ENCODE data around the gene NRXN3. TPM values are rescaled to one million over a fixed set of nuclear protein-coding genes. Genes with fewer than 3 reads are reported as not detected.

The NRXN3 gene
- total RNA-seq, 2 donors from 2014 or later, result not detected

DNA sequence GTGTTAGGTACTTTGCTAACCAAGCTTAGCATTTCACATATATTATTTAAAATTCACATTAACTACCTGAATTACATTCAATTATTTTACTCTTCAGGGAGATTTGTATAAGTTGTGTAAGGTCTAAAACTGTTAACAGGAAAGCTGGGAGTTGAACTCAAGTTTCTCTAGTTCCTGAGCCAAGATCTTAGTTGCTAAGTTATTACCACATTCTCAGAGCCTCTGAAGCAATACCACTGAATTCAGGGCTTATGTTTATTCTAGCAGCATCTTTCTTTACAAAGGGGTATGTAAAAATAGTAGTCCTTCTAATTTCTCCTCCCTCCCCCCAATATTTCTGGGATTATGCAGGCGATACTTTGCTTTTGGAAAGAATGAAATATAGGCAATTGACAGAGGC lies 1254.3 kb downstream of the NRXN3 start:
- no peaks in the 10 kb centered on the region for H3K27me3 Mint-ChIP-seq (ENCODE audit: low read depth)
- ATAC-seq (replicated peaks in 1 of 2) (no peak), DNase-seq (no peak)
- no peaks in the 10 kb centered on the region for H3K4me1 Mint-ChIP-seq (ENCODE audit: low read depth)
- H3K36me3 Mint-ChIP-seq (ENCODE audit: insufficient read depth in 2 of 2), result no peaks in the 10 kb centered on the region
- H3K9me3 Mint-ChIP-seq, result peaks cover 2 to 4% of the 10 kb centered on the region in 2 donors
- H3K27ac Mint-ChIP-seq, result no peak overlapping the region
- no peak overlapping the region for H3K4me3 Mint-ChIP-seq

DNA sequence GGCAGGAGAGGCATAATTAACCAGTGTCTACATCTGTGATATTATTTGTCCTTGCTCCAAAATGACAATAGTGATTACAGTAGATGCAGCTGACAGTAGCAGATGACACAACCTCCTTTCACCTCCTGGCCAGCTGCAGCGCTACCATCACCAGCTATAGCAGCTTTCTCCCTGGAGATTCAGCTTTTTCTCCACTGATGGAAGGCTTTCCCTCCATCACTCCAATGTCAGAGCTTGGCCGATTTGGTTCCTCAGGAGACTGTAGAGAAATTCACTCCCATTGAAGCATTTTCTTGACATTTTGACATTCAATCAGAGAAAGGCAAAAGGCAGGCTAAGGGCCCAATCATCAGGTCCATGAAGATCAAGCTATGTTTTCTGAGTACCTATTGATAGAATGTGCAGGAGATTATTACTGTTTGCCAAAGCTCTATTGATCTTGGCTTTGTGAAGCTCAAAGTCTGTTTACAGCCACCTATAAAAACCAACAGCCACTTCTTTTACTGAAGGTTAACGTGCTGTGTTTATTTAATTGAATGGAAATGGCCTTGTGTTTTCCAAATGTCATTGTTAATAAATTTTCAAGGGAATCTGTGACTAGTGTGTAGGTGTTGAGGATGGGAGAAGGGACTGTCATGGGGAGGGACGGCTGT lies 1256.1 kb downstream of the NRXN3 start:
- no peaks in the 10 kb centered on the region for H3K4me1 Mint-ChIP-seq (ENCODE audit: low read depth)
- ATAC-seq (replicated peaks in 1 of 2), result no peak
- no peaks in the 10 kb centered on the region for H3K27me3 Mint-ChIP-seq (ENCODE audit: low read depth)
- no peak for DNase-seq
- H3K27ac Mint-ChIP-seq, result no peak overlapping the region
- H3K4me3 Mint-ChIP-seq, result no peak overlapping the region
- peaks cover 2 to 4% of the 10 kb centered on the region in 2 donors for H3K9me3 Mint-ChIP-seq
- H3K36me3 Mint-ChIP-seq (ENCODE audit: insufficient read depth in 2 of 2), result no peaks in the 10 kb centered on the region

DNA sequence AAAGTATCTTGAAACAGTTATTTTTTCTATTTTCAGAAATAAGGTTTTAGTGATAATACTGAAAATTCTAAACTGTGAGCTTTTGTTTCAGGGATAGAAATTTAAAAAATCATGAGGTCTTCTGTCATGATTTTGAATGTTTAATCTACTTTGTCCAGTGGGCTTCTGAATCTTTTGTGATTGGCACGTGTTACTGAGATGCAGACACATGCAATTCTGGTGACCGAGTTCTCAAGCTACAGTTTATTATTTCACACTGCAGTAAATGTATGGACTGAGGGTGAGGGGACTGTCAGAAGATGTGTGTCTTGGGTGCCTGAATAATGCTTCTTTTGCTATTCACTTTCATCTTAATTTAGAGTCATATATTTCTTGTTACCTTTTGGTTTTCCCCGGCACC lies 1262.5 kb downstream of the NRXN3 start:
- no peaks in the 10 kb centered on the region for H3K9me3 Mint-ChIP-seq
- H3K4me1 Mint-ChIP-seq (ENCODE audit: low read depth), result no peaks in the 10 kb centered on the region

GRCh38 chr14:79436335-79436734 lies 1266.2 kb downstream of the NRXN3 start:
- Mint-ChIP-seq H3K4me3 (no peak overlapping the region), H3K36me3 (ENCODE audit: insufficient read depth in 2 of 2) (no peaks in the 10 kb centered on the region), H3K27ac (no peak overlapping the region), H3K27me3 (ENCODE audit: low read depth) (no peaks in the 10 kb centered on the region), H3K4me1 (ENCODE audit: low read depth) (no peaks in the 10 kb centered on the region), H3K9me3 (no peaks in the 10 kb centered on the region)
- ATAC-seq (replicated peaks in 1 of 2) (no peak), DNase-seq (no peak)

More for the DNA sequence above, 1262.5 kb downstream of the NRXN3 start:
- ATAC-seq (replicated peaks in 1 of 2) (no peak), DNase-seq (no peak)
- Mint-ChIP-seq H3K4me3 (no peak overlapping the region), H3K36me3 (ENCODE audit: insufficient read depth in 2 of 2) (no peaks in the 10 kb centered on the region), H3K27me3 (ENCODE audit: low read depth) (no peaks in the 10 kb centered on the region), H3K27ac (no peak overlapping the region)

DNA sequence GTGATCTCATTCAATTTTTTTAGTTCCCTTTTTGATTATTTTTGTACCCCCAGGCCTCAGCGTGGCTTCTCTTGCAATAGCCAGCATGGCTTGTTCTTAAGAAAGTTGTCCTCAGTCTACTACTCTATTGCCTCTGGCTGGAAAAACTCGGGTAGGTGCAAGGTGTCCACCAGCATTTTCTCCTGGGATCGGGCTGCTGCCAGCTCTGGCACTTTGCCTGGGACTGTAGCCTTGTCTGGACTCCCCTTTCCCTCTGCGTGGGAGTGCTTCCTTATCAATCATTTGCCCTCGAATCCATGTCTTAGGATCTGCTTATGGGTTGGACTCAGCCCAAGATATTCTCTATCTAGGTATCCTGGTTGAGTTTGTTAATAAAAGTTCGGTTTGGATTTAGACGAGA lies 1267.8 kb downstream of the NRXN3 start:
- ATAC-seq (replicated peaks in 1 of 2) (no peak), DNase-seq (no peak)
- Mint-ChIP-seq H3K36me3 (ENCODE audit: insufficient read depth in 2 of 2) (peaks cover 0 to 2% of the 10 kb centered on the region in 2 donors), H3K4me3 (no peak overlapping the region), H3K27ac (no peak overlapping the region), H3K9me3 (no peaks in the 10 kb centered on the region), H3K27me3 (ENCODE audit: low read depth) (no peaks in the 10 kb centered on the region), H3K4me1 (ENCODE audit: low read depth) (no peaks in the 10 kb centered on the region)

- Mint-ChIP-seq H3K9me3 (no peaks in the 10 kb centered on the region), H3K27ac (no peak overlapping the region), H3K4me3 (no peak overlapping the region), H3K4me1 (ENCODE audit: low read depth) (no peaks in the 10 kb centered on the region), H3K36me3 (ENCODE audit: insufficient read depth in 2 of 2) (peaks cover 0 to 2% of the 10 kb centered on the region in 2 donors), H3K27me3 (ENCODE audit: low read depth) (no peaks in the 10 kb centered on the region)
- no peak for ATAC-seq (replicated peaks in 1 of 2)
- DNase-seq, result no peak
Observed at GRCh38 chr14:79438696-79439342, 1268.6 kb downstream of the NRXN3 start.

- Mint-ChIP-seq H3K9me3 (peaks cover 0 to 3% of the 10 kb centered on the region in 2 donors), H3K4me1 (ENCODE audit: low read depth) (no peaks in the 10 kb centered on the region), H3K4me3 (no peak overlapping the region), H3K27ac (no peak overlapping the region), H3K27me3 (ENCODE audit: low read depth) (no peaks in the 10 kb centered on the region), H3K36me3 (ENCODE audit: insufficient read depth in 2 of 2) (peaks cover 0 to 2% of the 10 kb centered on the region in 2 donors)
- DNase-seq (no peak), ATAC-seq (replicated peaks in 1 of 2) (no peak)
Observed at GRCh38 chr14:79442786-79443185, 1272.6 kb downstream of the NRXN3 start.

GRCh38 chr14:79443602-79444001 lies 1273.4 kb downstream of the NRXN3 start:
- Mint-ChIP-seq H3K27ac (no peak overlapping the region), H3K9me3 (peaks cover 0 to 5% of the 10 kb centered on the region in 2 donors), H3K4me3 (no peak overlapping the region), H3K4me1 (ENCODE audit: low read depth) (no peaks in the 10 kb centered on the region), H3K27me3 (ENCODE audit: low read depth) (no peaks in the 10 kb centered on the region), H3K36me3 (ENCODE audit: insufficient read depth in 2 of 2) (peaks cover 0 to 2% of the 10 kb centered on the region in 2 donors)
- ATAC-seq (replicated peaks in 1 of 2) (no peak), DNase-seq (no peak)

- ATAC-seq (replicated peaks in 1 of 2), result no peak
- Mint-ChIP-seq H3K27me3 (ENCODE audit: low read depth) (no peaks in the 10 kb centered on the region), H3K4me3 (no peak overlapping the region), H3K9me3 (peaks cover 3 to 5% of the 10 kb centered on the region in 2 donors), H3K4me1 (ENCODE audit: low read depth) (no peaks in the 10 kb centered on the region), H3K27ac (no peak overlapping the region), H3K36me3 (ENCODE audit: insufficient read depth in 2 of 2) (no peaks in the 10 kb centered on the region)
- DNase-seq, result no peak
Observed at GRCh38 chr14:79448960-79449359, 1278.8 kb downstream of the NRXN3 start.

DNA sequence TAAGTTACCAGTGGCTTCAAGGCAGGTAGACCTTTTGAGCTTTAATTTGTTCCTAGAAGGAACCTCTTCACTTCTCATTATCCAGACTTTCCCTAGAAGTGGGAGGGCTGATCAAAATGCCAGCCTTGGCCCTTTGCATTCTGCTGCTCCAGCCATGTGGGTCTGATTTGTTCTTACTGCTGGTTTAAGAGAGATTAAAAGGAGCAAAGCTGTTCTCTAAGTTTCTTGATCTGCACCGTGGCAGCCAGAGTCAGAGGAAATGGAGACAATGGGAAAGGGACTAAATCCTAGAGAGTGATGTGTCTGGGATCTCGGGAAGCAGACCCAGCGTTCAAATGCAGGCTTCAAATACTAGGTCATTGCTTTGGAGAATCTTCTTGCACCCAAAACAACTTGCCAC lies 1281.4 kb downstream of the NRXN3 start:
- Mint-ChIP-seq H3K27me3 (ENCODE audit: low read depth) (no peaks in the 10 kb centered on the region), H3K36me3 (ENCODE audit: insufficient read depth in 2 of 2) (no peaks in the 10 kb centered on the region), H3K9me3 (peaks cover 2 to 3% of the 10 kb centered on the region in 2 donors), H3K4me1 (ENCODE audit: low read depth) (no peaks in the 10 kb centered on the region), H3K27ac (no peak overlapping the region), H3K4me3 (no peak overlapping the region)
- no peak for ATAC-seq (replicated peaks in 1 of 2)
- DNase-seq, result no peak

- DNase-seq (no peak), ATAC-seq (replicated peaks in 1 of 2) (no peak)
- H3K27ac Mint-ChIP-seq, result no peak overlapping the region
- no peaks in the 10 kb centered on the region for H3K36me3 Mint-ChIP-seq (ENCODE audit: insufficient read depth in 2 of 2)
- H3K9me3 Mint-ChIP-seq, result peaks cover 0 to 3% of the 10 kb centered on the region in 2 donors
- no peaks in the 10 kb centered on the region for H3K4me1 Mint-ChIP-seq (ENCODE audit: low read depth)
- H3K27me3 Mint-ChIP-seq (ENCODE audit: low read depth), result no peaks in the 10 kb centered on the region
- H3K4me3 Mint-ChIP-seq, result no peak overlapping the region
Observed at GRCh38 chr14:79453276-79453675, 1283.1 kb downstream of the NRXN3 start.

DNA sequence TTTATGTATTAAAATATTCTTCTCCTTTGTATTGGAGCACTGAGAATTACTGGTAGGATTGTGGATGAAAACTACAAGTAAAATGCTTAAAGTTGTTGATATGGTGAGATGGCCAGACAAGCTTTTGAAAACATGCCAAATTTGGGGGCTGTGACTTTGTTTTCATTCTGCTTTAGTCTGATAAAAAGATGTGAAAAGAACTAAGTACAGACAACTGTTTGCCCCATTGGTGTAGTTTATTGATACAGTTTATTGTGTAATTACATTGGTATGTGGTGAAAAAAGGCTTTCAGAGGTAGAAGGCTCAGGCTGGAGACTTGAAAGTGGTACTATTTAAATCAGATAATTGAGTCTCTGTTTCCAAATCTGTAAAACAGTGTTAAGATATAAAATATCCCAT lies 1294.3 kb downstream of the NRXN3 start:
- no peak for ATAC-seq (replicated peaks in 1 of 2)
- H3K4me1 Mint-ChIP-seq (ENCODE audit: low read depth), result no peaks in the 10 kb centered on the region
- H3K36me3 Mint-ChIP-seq (ENCODE audit: insufficient read depth in 2 of 2), result no peaks in the 10 kb centered on the region
- DNase-seq, result no peak
- H3K27me3 Mint-ChIP-seq (ENCODE audit: low read depth), result no peaks in the 10 kb centered on the region
- peaks cover 0 to 3% of the 10 kb centered on the region in 2 donors for H3K9me3 Mint-ChIP-seq
- H3K4me3 Mint-ChIP-seq, result no peak overlapping the region
- H3K27ac Mint-ChIP-seq, result no peak overlapping the region

GRCh38 chr14:79465651-79466050 lies 1295.5 kb downstream of the NRXN3 start:
- no peaks in the 10 kb centered on the region for H3K36me3 Mint-ChIP-seq (ENCODE audit: insufficient read depth in 2 of 2)
- no peak for ATAC-seq (replicated peaks in 1 of 2)
- no peaks in the 10 kb centered on the region for H3K27me3 Mint-ChIP-seq (ENCODE audit: low read depth)
- no peak overlapping the region for H3K4me3 Mint-ChIP-seq
- no peak for DNase-seq
- H3K9me3 Mint-ChIP-seq, result peaks cover under 1 to 3% of the 10 kb centered on the region in 2 donors
- H3K27ac Mint-ChIP-seq, result no peak overlapping the region
- no peaks in the 10 kb centered on the region for H3K4me1 Mint-ChIP-seq (ENCODE audit: low read depth)
